Measurements from ENCODE around the gene PRSS33.

DNA sequence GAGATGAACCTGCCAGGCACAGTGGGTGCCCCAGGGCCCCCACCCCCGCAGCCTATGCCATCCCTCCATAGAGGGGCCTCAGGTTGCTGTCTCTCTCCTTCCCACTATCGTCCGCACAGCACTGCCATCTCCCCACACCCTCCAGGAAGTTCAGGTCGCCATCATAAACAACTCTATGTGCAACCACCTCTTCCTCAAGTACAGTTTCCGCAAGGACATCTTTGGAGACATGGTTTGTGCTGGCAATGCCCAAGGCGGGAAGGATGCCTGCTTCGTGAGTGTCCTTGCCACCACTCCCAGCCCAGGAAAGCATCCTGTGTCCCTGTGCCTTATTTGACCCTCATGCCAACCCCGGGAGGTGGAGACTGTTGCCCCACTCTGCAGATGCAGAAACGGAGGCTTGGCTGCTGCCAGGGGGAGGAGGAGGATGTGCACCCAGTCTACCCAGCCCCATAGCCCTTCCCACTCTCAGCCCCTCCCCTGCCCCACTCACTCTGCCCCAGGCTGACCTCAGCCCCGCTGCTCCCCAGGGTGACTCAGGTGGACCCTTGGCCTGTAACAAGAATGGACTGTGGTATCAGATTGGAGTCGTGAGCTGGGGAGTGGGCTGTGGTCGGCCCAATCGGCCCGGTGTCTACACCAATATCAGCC, 33.6 kb upstream of the PRSS33 start:
- no peak for TF ChIP-seq GATA2 (IDR thresholded peaks at IDR 0.05; ENCODE audit: low read depth, low read length)
- no peak for TF ChIP-seq GATA3 (IDR thresholded peaks at IDR 0.05; ENCODE audit: low read depth, low read length)

All from SH-SY5Y (cell line).